NCI-H128 (cell line): ENCODE measurements around the gene PLIN3.
"Not testable (repeated sequence)": the region's sequence is repeated elsewhere in the genome, so short reads cannot be mapped to it uniquely, and the experiment has no call there.

ENCODE experiments used
- DNase-seq: peaks from one replicate; lab custom pipeline; 2025; ENCODE audit not compliant: unreplicated experiment; lab: John Stamatoyannopoulos, UW

PLIN3 gene

GRCh38 chr19:4892962-4893361, 25.5 kb upstream of the PLIN3 start:
- not testable (repeated sequence) for DNase-seq

- DNase-seq, result no peak
Measured at GRCh38 chr19:4891066-4891465, 23.6 kb upstream of the PLIN3 start.

GRCh38 chr19:4889034-4889815, 21.8 kb upstream of the PLIN3 start:
- DNase-seq, result no peak

- not testable (repeated sequence) for DNase-seq
Measured at GRCh38 chr19:4887803-4888202, 20.3 kb upstream of the PLIN3 start.

- DNase-seq, result not testable (repeated sequence)
Measured at GRCh38 chr19:4884993-4885392, 17.5 kb upstream of the PLIN3 start.

- not testable (repeated sequence) for DNase-seq
Measured at GRCh38 chr19:4882874-4883273, 15.4 kb upstream of the PLIN3 start.

GRCh38 chr19:4879041-4879440, 11.6 kb upstream of the PLIN3 start:
- DNase-seq, result no peak

GRCh38 chr19:4878491-4878968, 11.1 kb upstream of the PLIN3 start:
- DNase-seq, result no peak

GRCh38 chr19:4877753-4878490, 10.5 kb upstream of the PLIN3 start:
- DNase-seq, result no peak

- DNase-seq, result no peak
Measured at GRCh38 chr19:4873930-4874329, 6.5 kb upstream of the PLIN3 start.

GRCh38 chr19:4871711-4872110, 4.2 kb upstream of the PLIN3 start:
- DNase-seq, result no peak

- DNase-seq, result no peak
Measured at GRCh38 chr19:4870025-4870700, 2.7 kb upstream of the PLIN3 start.

GRCh38 chr19:4868286-4868834, 893 bp upstream of the PLIN3 start:
- DNase-seq, result no peak

- DNase-seq, result no peak
Measured at GRCh38 chr19:4866595-4867424, 657 bp downstream of the PLIN3 start.

- DNase-seq, result no peak
Measured at GRCh38 chr19:4861147-4861546, 6.3 kb downstream of the PLIN3 start.

- DNase-seq, result no peak
Measured at GRCh38 chr19:4859697-4860096, 7.8 kb downstream of the PLIN3 start.

GRCh38 chr19:4856468-4856867, 11.0 kb downstream of the PLIN3 start:
- not testable (repeated sequence) for DNase-seq

GRCh38 chr19:4853506-4853905, 14.0 kb downstream of the PLIN3 start:
- not testable (repeated sequence) for DNase-seq

- no peak for DNase-seq
Measured at GRCh38 chr19:4852484-4852883, 15.0 kb downstream of the PLIN3 start.

GRCh38 chr19:4851551-4852290, 15.7 kb downstream of the PLIN3 start:
- no peak for DNase-seq
